Panc1 (cell line): ENCODE data around the gene STX1A. TPM values are rescaled to one million over a fixed set of nuclear protein-coding genes. Genes with fewer than 3 reads are reported as not detected.
A peak's percentile ranks its signal among the peaks of the same experiment; 100 is the strongest.

ENCODE experiments used
- ATAC-seq: fragments of 200-7000 bp; cut with Tn5 transposase; 2 replicates; pipeline ENCODE4 v1.9.1; 2020; ENCODE audit warnings: mild to moderate bottlenecking, moderate library complexity
- BruUV-seq: library from RNA; stranded (reverse); fragments of 400-500 nt; replicated peaks from 2 replicates; lab custom pipeline; 2021; lab: Mats Ljungman, UMichigan
- CTCF ChIA-PET: fragments of 300-600 bp; sonication (Branson Sonifier 250); formaldehyde crosslinking; loops from one replicate; lab custom pipeline; 2022; ENCODE audit warnings: antibody characterized with exemption; lab: Charles Lee
- POLR2A ChIA-PET: fragments of 300-600 bp; sonication (Branson Sonifier 250); formaldehyde crosslinking; loops from one replicate; lab custom pipeline; 2022; ENCODE audit warnings: antibody characterized with exemption; lab: Charles Lee
- DNase-seq: peaks from one replicate; pipeline ENCODE4 v3.0.0-alpha.2; 2010; ENCODE audit warnings: low read depth, low spot score
- H3K27ac ChIP-seq: 2 replicates; pipeline ENCODE4 v1.5.1; 2011; ENCODE audit warnings: mild to moderate bottlenecking, low read length, inconsistent platforms
- H3K27me3 ChIP-seq: fragments of 200-500 bp; sonication (Bioruptor generic); 2 replicates; pipeline ENCODE4 v1.6.0; 2014; ENCODE audit warnings: low read length, inconsistent platforms; ENCODE audit not compliant: control insufficient read depth, insufficient read depth
- H3K36me3 ChIP-seq: fragments of 200-500 bp; sonication (Bioruptor generic); 2 replicates; pipeline ENCODE4 v1.5.1; 2014; ENCODE audit warnings: inconsistent platforms, mild to moderate bottlenecking, low read length, moderate library complexity; ENCODE audit not compliant: control insufficient read depth, insufficient read depth
- H3K4me1 ChIP-seq: 2 replicates; pipeline ENCODE4 v1.5.1; 2011; ENCODE audit warnings: inconsistent platforms, mild to moderate bottlenecking, low read length, moderate library complexity; ENCODE audit not compliant: control insufficient read depth, insufficient read depth
- H3K4me3 ChIP-seq, 2 experiments: 2 replicates each; pipeline ENCODE4 v1.5.1; 2011 to 2012; ENCODE audit warnings: low read depth in 2 of 2, low read length in 2 of 2, mild to moderate bottlenecking in 2 of 2, inconsistent platforms in 1 of 2, moderate library complexity in 1 of 2
- H3K9me3 ChIP-seq: fragments of 200-500 bp; sonication (Bioruptor generic); 2 replicates; pipeline ENCODE4 v1.5.1; 2014; ENCODE audit warnings: low read depth, mild to moderate bottlenecking, inconsistent platforms, low read length, moderate library complexity; ENCODE audit not compliant: control insufficient read depth, insufficient read depth
- CTCF ChIP-seq: fragments of 450-650 bp; IDR thresholded peaks from 2 replicates; pipeline ENCODE4 v1.5.1; 2017; ENCODE audit warnings: mild to moderate bottlenecking
- POLR2AphosphoS5 ChIP-seq: IDR thresholded peaks from 2 replicates; pipeline ENCODE4 v1.6.1; 2012; ENCODE audit warnings: mild to moderate bottlenecking, low read depth, low read length, moderate library complexity
- REST ChIP-seq, 2 experiments: IDR thresholded peaks; 2 replicates each; pipeline ENCODE4 v1.6.1; 2011 to 2012; ENCODE audit warnings: low read depth in 2 of 2, control low read depth in 1 of 2, low read length in 1 of 2, mild to moderate bottlenecking in 1 of 2, moderate library complexity in 1 of 2; ENCODE audit not compliant: insufficient read depth in 1 of 2
- SIN3A ChIP-seq: IDR thresholded peaks from 2 replicates; pipeline ENCODE4 v1.6.1; 2012; ENCODE audit warnings: low read depth, mild to moderate bottlenecking, low read length, moderate library complexity, borderline replicate concordance; ENCODE audit not compliant: insufficient read depth
- TCF7L2 ChIP-seq: IDR thresholded peaks from 2 replicates; pipeline ENCODE4 v1.6.1; 2011; ENCODE audit warnings: mild to moderate bottlenecking, low read depth, low read length, inconsistent platforms
- in situ Hi-C: cut with HindIII; loops from 2 replicates; pipeline ENCODE4 v1.10.0; 2016; ENCODE audit warnings: low sequenced_read_pairs, low pct_unique_long_range_greater_than_20kb
- intact Hi-C: fragments of 100-400 bp; cut with micrococcal nuclease; formaldehyde crosslinking; loops from one replicate; pipeline ENCODE4 v1.10.0; 2022; ENCODE audit not compliant: unreplicated experiment
- total RNA-seq: library from RNA; stranded (reverse); gene quantifications from one replicate; pipeline ENCODE4 v1.2.1, GENCODE V29; 2021; ENCODE audit not compliant: unreplicated experiment

Gene STX1A
- total RNA-seq, 1 experiment from 2014 or later: 80.9 TPM

GRCh38 chr7:73702665-73703064 is 16.8 kb downstream of the STX1A start:
- in situ Hi-C loops: no loop called here
- Histone ChIP-seq H3K27me3 (no peaks in the 10 kb centered on the region), H3K9me3 (no peaks in the 10 kb centered on the region), H3K36me3 (no peaks in the 10 kb centered on the region; the same call in none of the 2 replicates), H3K4me1 (peaks cover 80% of the 10 kb centered on the region), H3K27ac (peak overlapping the region; percentile 80), H3K4me3 (no peak overlapping the region)
- DNase-seq (no peak), ATAC-seq (no peak)
- no TSS peak for BruUV-seq
- POLR2A ChIA-PET: interaction anchor here (1.1 kb wide), 1 partner anchor 10 kb away, joined by 3 read pairs; no protein-coding TSS in a partner anchor
- intact Hi-C loops: no loop called here
- TF ChIP-seq SIN3A (no peak), TCF7L2 (no peak), POLR2AphosphoS5 (no peak), CTCF (no peak), REST (IDR thresholded peaks at IDR 0.05; ENCODE audit: insufficient read depth in 1 of 2, low read depth in 2 of 2, low read length in 1 of 2) (no peak)
- CTCF ChIA-PET: interaction anchor here (1.1 to 1.5 kb wide), 2 partner anchors 8 to 23 kb away, joined by 4 read pairs; no protein-coding TSS in a partner anchor

GRCh38 chr7:73702226-73702625 is 17.2 kb downstream of the STX1A start:
- in situ Hi-C loops (no loop called here), intact Hi-C loops (no loop called here)
- ChIA-PET POLR2A (interaction anchor here (1.1 kb wide), 1 partner anchor 10 kb away, joined by 3 read pairs; no protein-coding TSS in a partner anchor), CTCF (interaction anchor here (1.1 to 1.5 kb wide), 3 partner anchors 9 to 23 kb away, joined by 4 read pairs; no protein-coding TSS in a partner anchor)
- Histone ChIP-seq H3K4me3 (no peak overlapping the region), H3K36me3 (no peaks in the 10 kb centered on the region; the same call in none of the 2 replicates), H3K27me3 (no peaks in the 10 kb centered on the region), H3K9me3 (no peaks in the 10 kb centered on the region), H3K4me1 (peaks cover 76% of the 10 kb centered on the region), H3K27ac (peak overlapping the region; percentile 80)
- TF ChIP-seq SIN3A: no peak
- no peak for TF ChIP-seq REST (IDR thresholded peaks at IDR 0.05; ENCODE audit: insufficient read depth in 1 of 2, low read depth in 2 of 2, low read length in 1 of 2)
- TF ChIP-seq CTCF: no peak
- TF ChIP-seq POLR2AphosphoS5: no peak
- TF ChIP-seq TCF7L2: no peak
- DNase-seq (no peak), ATAC-seq (no peak)
- BruUV-seq: TSS peak; percentile 26
